Uterus (tissue), 2 donors: ENCODE measurements around the gene LYSMD2.

ENCODE experiments used
- CTCF ChIP-seq, 4 experiments: fragments of 200-600 bp in 2 of 4; fragments of 450-650 bp in 2 of 4; sonication (generic) in 2 of 4; IDR thresholded peaks; one replicate each; pipeline ENCODE4 v1.5.1; 2016 to 2019; ENCODE audit warnings: antibody characterized with exemption in 4 of 4, mild to moderate bottlenecking in 2 of 4, moderate library complexity in 1 of 4
- POLR2A ChIP-seq, 2 donors: fragments of 450-650 bp; IDR thresholded peaks; one replicate each; pipeline ENCODE4 v1.6.1; 2016; ENCODE audit warnings: antibody characterized with exemption in 2 of 2, mild to moderate bottlenecking in 1 of 2, moderate library complexity in 1 of 2

GRCh38 chr15:51735228-51736010 is 2.0 kb downstream of the LYSMD2 start:
- no peak for TF ChIP-seq CTCF (IDR thresholded peaks at IDR 0.05)
- TF ChIP-seq POLR2A (IDR thresholded peaks at IDR 0.05), result no peak
